ENCODE data around the gene ST6GALNAC3.

DNA sequence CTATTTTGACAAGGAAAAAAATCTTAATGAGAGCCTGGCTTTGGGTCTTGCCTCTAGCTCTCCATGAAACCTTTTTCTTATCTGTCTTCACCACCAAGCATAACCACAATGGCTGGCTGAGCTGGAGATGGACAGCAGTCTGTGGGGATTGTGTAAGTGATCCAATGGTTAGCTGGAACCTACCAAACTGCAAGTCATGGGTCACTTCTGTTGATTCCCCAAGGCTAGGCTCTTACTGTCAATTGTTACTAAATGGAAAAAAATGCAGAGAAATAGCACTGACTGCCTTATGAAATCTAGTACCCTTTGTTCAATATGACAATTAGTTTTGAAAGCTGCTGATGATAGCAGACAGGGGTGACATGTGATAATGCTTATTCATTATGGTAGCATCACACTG lies 359.0 kb downstream of the ST6GALNAC3 start:
- TF ChIP-seq, protein P1, sequence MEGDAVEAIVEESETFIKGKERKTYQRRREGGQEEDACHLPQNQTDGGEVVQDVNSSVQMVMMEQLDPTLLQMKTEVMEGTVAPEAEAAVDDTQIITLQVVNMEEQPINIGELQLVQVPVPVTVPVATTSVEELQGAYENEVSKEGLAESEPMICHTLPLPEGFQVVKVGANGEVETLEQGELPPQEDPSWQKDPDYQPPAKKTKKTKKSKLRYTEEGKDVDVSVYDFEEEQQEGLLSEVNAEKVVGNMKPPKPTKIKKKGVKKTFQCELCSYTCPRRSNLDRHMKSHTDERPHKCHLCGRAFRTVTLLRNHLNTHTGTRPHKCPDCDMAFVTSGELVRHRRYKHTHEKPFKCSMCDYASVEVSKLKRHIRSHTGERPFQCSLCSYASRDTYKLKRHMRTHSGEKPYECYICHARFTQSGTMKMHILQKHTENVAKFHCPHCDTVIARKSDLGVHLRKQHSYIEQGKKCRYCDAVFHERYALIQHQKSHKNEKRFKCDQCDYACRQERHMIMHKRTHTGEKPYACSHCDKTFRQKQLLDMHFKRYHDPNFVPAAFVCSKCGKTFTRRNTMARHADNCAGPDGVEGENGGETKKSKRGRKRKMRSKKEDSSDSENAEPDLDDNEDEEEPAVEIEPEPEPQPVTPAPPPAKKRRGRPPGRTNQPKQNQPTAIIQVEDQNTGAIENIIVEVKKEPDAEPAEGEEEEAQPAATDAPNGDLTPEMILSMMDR (IDR thresholded peaks at IDR 0.05), result no peak
- TF ChIP-seq POLR2AphosphoS5 (IDR thresholded peaks at IDR 0.05), result no peak
